ENCODE results near the gene ARAP3. TPM values are rescaled to one million over a fixed set of nuclear protein-coding genes. Genes with fewer than 3 reads are reported as not detected.
"Not testable (repeated sequence)": the region's sequence is repeated elsewhere in the genome, so short reads cannot be mapped to it uniquely, and the experiment has no call there.

The ARAP3 gene
- total RNA-seq, 4 donors from 2014 or later = 5.4 to 11.7 (median 8.3) TPM

- no peak for DNase-seq
- intact Hi-C loops (cut with DNase I) = no loop called here
- WGBS, 2 donors = 31 to 33% methylated on average over 2 of the region's 2 CpGs
- no peaks in the 10 kb centered on the region for H3K27me3 ChIP-seq
- H3K9me3 ChIP-seq = no peaks in the 10 kb centered on the region
- TF ChIP-seq, protein P1, sequence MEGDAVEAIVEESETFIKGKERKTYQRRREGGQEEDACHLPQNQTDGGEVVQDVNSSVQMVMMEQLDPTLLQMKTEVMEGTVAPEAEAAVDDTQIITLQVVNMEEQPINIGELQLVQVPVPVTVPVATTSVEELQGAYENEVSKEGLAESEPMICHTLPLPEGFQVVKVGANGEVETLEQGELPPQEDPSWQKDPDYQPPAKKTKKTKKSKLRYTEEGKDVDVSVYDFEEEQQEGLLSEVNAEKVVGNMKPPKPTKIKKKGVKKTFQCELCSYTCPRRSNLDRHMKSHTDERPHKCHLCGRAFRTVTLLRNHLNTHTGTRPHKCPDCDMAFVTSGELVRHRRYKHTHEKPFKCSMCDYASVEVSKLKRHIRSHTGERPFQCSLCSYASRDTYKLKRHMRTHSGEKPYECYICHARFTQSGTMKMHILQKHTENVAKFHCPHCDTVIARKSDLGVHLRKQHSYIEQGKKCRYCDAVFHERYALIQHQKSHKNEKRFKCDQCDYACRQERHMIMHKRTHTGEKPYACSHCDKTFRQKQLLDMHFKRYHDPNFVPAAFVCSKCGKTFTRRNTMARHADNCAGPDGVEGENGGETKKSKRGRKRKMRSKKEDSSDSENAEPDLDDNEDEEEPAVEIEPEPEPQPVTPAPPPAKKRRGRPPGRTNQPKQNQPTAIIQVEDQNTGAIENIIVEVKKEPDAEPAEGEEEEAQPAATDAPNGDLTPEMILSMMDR (IDR thresholded peaks at IDR 0.05) = no peak
- no peak for TF ChIP-seq POLR2A (IDR thresholded peaks at IDR 0.05)
- H3K4me3 ChIP-seq (replicated peaks in 1 of 3) = peak overlapping the region in 1 of 3 donors; percentile 82
- peak overlapping the region; percentile 94 to 98 (median 95) for H3K27ac ChIP-seq
- H3K4me1 ChIP-seq = peaks cover 24 to 31% of the 10 kb centered on the region in 2 donors
- H3K36me3 ChIP-seq = peaks cover 13 to 14% of the 10 kb centered on the region in 2 donors
Observed at GRCh38 chr5:141617128-141617527, 64.9 kb downstream of the ARAP3 start.

GRCh38 chr5:141615991-141616720, 65.9 kb downstream of the ARAP3 start:
- WGBS, 2 donors = 61 to 63% methylated on average over 9 of the region's 9 CpGs
- intact Hi-C loops (cut with DNase I) = no loop called here
- no peak overlapping the region for H3K4me3 ChIP-seq (replicated peaks in 1 of 3)

DNA sequence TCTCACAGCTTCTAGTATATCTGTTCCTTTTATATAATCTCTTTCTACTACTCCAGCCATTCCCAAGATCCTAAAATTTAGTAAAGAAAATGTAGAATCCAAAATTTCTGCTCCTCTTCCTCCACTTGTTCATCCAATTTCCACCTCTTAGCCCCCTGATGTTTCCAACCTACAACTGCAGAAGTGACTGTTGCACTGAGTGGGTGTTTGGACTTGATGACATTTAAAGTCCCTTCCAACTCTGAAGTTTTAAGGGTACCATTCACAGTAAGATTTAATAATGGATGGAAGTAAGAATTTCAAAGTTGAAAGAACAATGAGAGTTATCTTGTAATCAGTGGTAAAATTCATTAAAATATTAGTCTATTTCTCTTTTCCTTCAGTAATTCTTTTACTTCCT, 68.7 kb downstream of the ARAP3 start:
- no peaks in the 10 kb centered on the region for H3K9me3 ChIP-seq
- DNase-seq = no peak
- TF ChIP-seq POLR2A (IDR thresholded peaks at IDR 0.05) = no peak
- TF ChIP-seq, protein P1 (IDR thresholded peaks at IDR 0.05) = no peak
- no peak overlapping the region for H3K27ac ChIP-seq
- H3K4me1 ChIP-seq = peaks cover 24 to 31% of the 10 kb centered on the region in 2 donors
- H3K36me3 ChIP-seq = no peaks in the 10 kb centered on the region
- no peak overlapping the region for H3K4me3 ChIP-seq (replicated peaks in 1 of 3)
- H3K27me3 ChIP-seq = no peaks in the 10 kb centered on the region
- intact Hi-C loops (cut with DNase I) = no loop called here

More at GRCh38 chr5:141615991-141616720, 65.9 kb downstream of the ARAP3 start:
- H3K9me3 ChIP-seq = no peaks in the 10 kb centered on the region
- no peak for DNase-seq
- peak overlapping the region; percentile 94 to 98 (median 95) for H3K27ac ChIP-seq
- peaks cover 3 to 9% of the 10 kb centered on the region in 2 donors for H3K36me3 ChIP-seq
- no peaks in the 10 kb centered on the region for H3K27me3 ChIP-seq
- no peak for TF ChIP-seq POLR2A (IDR thresholded peaks at IDR 0.05)
- TF ChIP-seq, protein P1 (IDR thresholded peaks at IDR 0.05) = no peak
- peaks cover 24 to 31% of the 10 kb centered on the region in 2 donors for H3K4me1 ChIP-seq

GRCh38 chr5:141611289-141611688, 70.7 kb downstream of the ARAP3 start:
- Histone ChIP-seq H3K9me3 (no peaks in the 10 kb centered on the region), H3K4me3 (replicated peaks in 1 of 3) (no peak overlapping the region), H3K4me1 (peaks cover 9 to 18% of the 10 kb centered on the region in 2 donors), H3K27ac (no peak overlapping the region), H3K36me3 (no peaks in the 10 kb centered on the region), H3K27me3 (no peaks in the 10 kb centered on the region)
- DNase-seq = no peak
- intact Hi-C loops (cut with DNase I) = no loop called here
- TF ChIP-seq POLR2A (IDR thresholded peaks at IDR 0.05) = no peak
- TF ChIP-seq, protein P1 (IDR thresholded peaks at IDR 0.05) = no peak
- 91 to 92% methylated on average over 3 of the region's 3 CpGs for WGBS, 2 donors

GRCh38 chr5:141609921-141610320, 72.1 kb downstream of the ARAP3 start:
- peaks cover 0 to 16% of the 10 kb centered on the region in 2 donors for H3K4me1 ChIP-seq
- WGBS, 2 donors = 98 to 99% methylated on average over 7 of the region's 7 CpGs
- H3K27me3 ChIP-seq; H3K36me3 ChIP-seq; intact Hi-C loops (cut with DNase I); H3K4me3 ChIP-seq (replicated peaks in 1 of 3); DNase-seq; H3K9me3 ChIP-seq; H3K27ac ChIP-seq: not testable (repeated sequence)
